HUES64 (cell line): ENCODE data around the gene KLHL29.

ENCODE experiments used
- H3K27ac ChIP-seq: 2 replicates; pipeline ENCODE4 v1.7.0; 2013; ENCODE audit warnings: low read depth, low read length, inconsistent platforms
- H3K27me3 ChIP-seq: 2 replicates; pipeline ENCODE4 v1.6.1; 2013; ENCODE audit warnings: mild to moderate bottlenecking, low read length; ENCODE audit not compliant: insufficient read depth
- H3K36me3 ChIP-seq: 2 replicates; pipeline ENCODE4 v1.6.1; 2013; ENCODE audit warnings: mild to moderate bottlenecking, low read length; ENCODE audit not compliant: insufficient read depth
- H3K4me1 ChIP-seq: 2 replicates; pipeline ENCODE4 v1.6.1; 2013; ENCODE audit warnings: mild to moderate bottlenecking, low read length, moderate library complexity; ENCODE audit not compliant: insufficient read depth
- H3K4me3 ChIP-seq: 2 replicates; pipeline ENCODE4 v1.5.1; 2013; ENCODE audit warnings: mild to moderate bottlenecking, low read length, moderate library complexity
- H3K9ac ChIP-seq: 2 replicates; pipeline ENCODE4 v1.6.1; 2013; ENCODE audit warnings: mild to moderate bottlenecking, low read depth, low read length
- H3K9me3 ChIP-seq: 2 replicates; pipeline ENCODE4 v1.6.1; 2013; ENCODE audit warnings: low read depth, low read length; ENCODE audit not compliant: insufficient read depth
- WGBS: fragments of 150-250, 120-280 bp; methylation state at CpG from one replicate; pipeline ENCODE4 v1.1.7; 2013; ENCODE audit warnings: missing lambda C conversion rate; 5-methylcytosine and 5-hydroxymethylcytosine counted together

The KLHL29 gene

GRCh38 chr2:23698721-23699579 is 314.0 kb downstream of the KLHL29 start:
- Histone ChIP-seq H3K27me3 (no peaks in the 10 kb centered on the region), H3K9ac (no peak overlapping the region), H3K4me3 (no peak overlapping the region), H3K36me3 (no peaks in the 10 kb centered on the region), H3K27ac (no peak overlapping the region), H3K4me1 (no peaks in the 10 kb centered on the region), H3K9me3 (no peaks in the 10 kb centered on the region)
- 86% methylated on average over 17 of the region's 17 CpGs for WGBS

- H3K4me1 ChIP-seq, result no peaks in the 10 kb centered on the region
- WGBS, result 93% methylated on average over 5 of the region's 5 CpGs
- no peaks in the 10 kb centered on the region for H3K36me3 ChIP-seq
- no peak overlapping the region for H3K27ac ChIP-seq
- no peak overlapping the region for H3K4me3 ChIP-seq
- H3K27me3 ChIP-seq, result no peaks in the 10 kb centered on the region
- H3K9ac ChIP-seq, result no peak overlapping the region
- H3K9me3 ChIP-seq, result no peaks in the 10 kb centered on the region
These were observed 314.6 kb downstream of the KLHL29 start for GRCh38 chr2:23699580-23699925.

GRCh38 chr2:23700627-23701026 is 315.6 kb downstream of the KLHL29 start:
- 92% methylated on average over 5 of the region's 5 CpGs for WGBS
- H3K27me3 ChIP-seq, result no peaks in the 10 kb centered on the region
- no peaks in the 10 kb centered on the region for H3K9me3 ChIP-seq

GRCh38 chr2:23703037-23703582 is 318.1 kb downstream of the KLHL29 start:
- 97% methylated on average over 17 of the region's 17 CpGs for WGBS
- Histone ChIP-seq H3K27me3 (no peaks in the 10 kb centered on the region), H3K9ac (no peak overlapping the region), H3K36me3 (no peaks in the 10 kb centered on the region), H3K4me1 (no peaks in the 10 kb centered on the region), H3K9me3 (no peaks in the 10 kb centered on the region), H3K27ac (no peak overlapping the region), H3K4me3 (no peak overlapping the region)

More at GRCh38 chr2:23700627-23701026, 315.6 kb downstream of the KLHL29 start:
- Histone ChIP-seq H3K4me1 (no peaks in the 10 kb centered on the region), H3K36me3 (no peaks in the 10 kb centered on the region), H3K9ac (no peak overlapping the region), H3K27ac (no peak overlapping the region), H3K4me3 (no peak overlapping the region)

GRCh38 chr2:23703583-23704385 is 318.8 kb downstream of the KLHL29 start:
- no peaks in the 10 kb centered on the region for H3K4me1 ChIP-seq
- no peak overlapping the region for H3K27ac ChIP-seq
- no peak overlapping the region for H3K9ac ChIP-seq
- H3K9me3 ChIP-seq, result no peaks in the 10 kb centered on the region
- H3K27me3 ChIP-seq, result no peaks in the 10 kb centered on the region
- H3K4me3 ChIP-seq, result no peak overlapping the region
- H3K36me3 ChIP-seq, result no peaks in the 10 kb centered on the region
- 89% methylated on average over 16 of the region's 16 CpGs for WGBS

- Histone ChIP-seq H3K27me3 (no peaks in the 10 kb centered on the region), H3K36me3 (no peaks in the 10 kb centered on the region), H3K4me1 (no peaks in the 10 kb centered on the region), H3K27ac (no peak overlapping the region), H3K9me3 (no peaks in the 10 kb centered on the region), H3K4me3 (no peak overlapping the region), H3K9ac (no peak overlapping the region)
- 95% methylated on average over 18 of the region's 18 CpGs for WGBS
These were observed 321.0 kb downstream of the KLHL29 start for GRCh38 chr2:23705771-23706612.

GRCh38 chr2:23706613-23707078 is 321.7 kb downstream of the KLHL29 start:
- Histone ChIP-seq H3K4me3 (no peak overlapping the region), H3K9me3 (no peaks in the 10 kb centered on the region), H3K27ac (no peak overlapping the region), H3K36me3 (no peaks in the 10 kb centered on the region), H3K4me1 (peaks cover 1% of the 10 kb centered on the region; the same call in 1 of the 2 replicates), H3K27me3 (no peaks in the 10 kb centered on the region), H3K9ac (no peak overlapping the region)
- 95% methylated on average over 18 of the region's 18 CpGs for WGBS

GRCh38 chr2:23707096-23707495 is 322.1 kb downstream of the KLHL29 start:
- Histone ChIP-seq H3K9me3 (no peaks in the 10 kb centered on the region), H3K27ac (no peak overlapping the region), H3K27me3 (no peaks in the 10 kb centered on the region), H3K36me3 (no peaks in the 10 kb centered on the region), H3K4me3 (no peak overlapping the region), H3K4me1 (peaks cover 6% of the 10 kb centered on the region; the same call in 1 of the 2 replicates), H3K9ac (no peak overlapping the region)
- 91% methylated on average over 9 of the region's 9 CpGs for WGBS

- Histone ChIP-seq H3K27ac (no peak overlapping the region), H3K9ac (no peak overlapping the region), H3K9me3 (no peaks in the 10 kb centered on the region), H3K4me1 (peaks cover 18% of the 10 kb centered on the region; the same call in 1 of the 2 replicates), H3K27me3 (no peaks in the 10 kb centered on the region), H3K4me3 (no peak overlapping the region), H3K36me3 (no peaks in the 10 kb centered on the region)
- WGBS, result 96% methylated on average over 6 of the region's 6 CpGs
These were observed 323.8 kb downstream of the KLHL29 start for GRCh38 chr2:23708771-23709170.

GRCh38 chr2:23709311-23709710 is 324.3 kb downstream of the KLHL29 start:
- H3K9ac ChIP-seq, result no peak overlapping the region
- H3K27ac ChIP-seq, result no peak overlapping the region
- no peaks in the 10 kb centered on the region for H3K9me3 ChIP-seq
- H3K4me1 ChIP-seq, result peaks cover 18% of the 10 kb centered on the region; the same call in 1 of the 2 replicates
- no peaks in the 10 kb centered on the region for H3K36me3 ChIP-seq
- H3K27me3 ChIP-seq, result no peaks in the 10 kb centered on the region
- no peak overlapping the region for H3K4me3 ChIP-seq
- WGBS, result 96% methylated on average over 7 of the region's 8 CpGs
